Left ventricle myocardium inferior (tissue), 1 donor: ENCODE measurements around the gene KLHL7. TPM values are rescaled to one million over a fixed set of nuclear protein-coding genes. Genes with fewer than 3 reads are reported as not detected.

Experiments used
- DNase-seq: peaks from one replicate; pipeline ENCODE4 v3.0.0-alpha.2; 2020
- H3K27ac ChIP-seq: fragments of 200-600 bp; replicated peaks from 2 replicates; pipeline ENCODE4 v1.8.0; 2021
- H3K27me3 ChIP-seq: fragments of 200-600 bp; 2 replicates; pipeline ENCODE4 v1.8.0; 2021; ENCODE audit warnings: low read depth
- H3K36me3 ChIP-seq: fragments of 200-600 bp; 2 replicates; pipeline ENCODE4 v1.8.0; 2021
- H3K4me1 ChIP-seq: fragments of 200-600 bp; 2 replicates; pipeline ENCODE4 v1.8.0; 2021
- H3K4me3 ChIP-seq: fragments of 200-600 bp; 2 replicates; pipeline ENCODE4 v1.8.0; 2021; ENCODE audit warnings: mild to moderate bottlenecking, moderate library complexity
- H3K9me3 ChIP-seq: fragments of 200-600 bp; replicated peaks from 2 replicates; pipeline ENCODE4 v1.8.0; 2021
- intact Hi-C: fragments of 100-400 bp; cut with micrococcal nuclease; formaldehyde crosslinking; loops from one replicate; pipeline ENCODE4 v1.11.0; 2022
- long read RNA-seq: library from polyadenylated mRNA; unstranded; transcript quantifications from one replicate; pipeline ENCODE4 v2.0.0, GENCODE V29; 2021
- total RNA-seq: library from RNA; stranded (reverse); fragmentation: NEBNext Ultra II Directional; extraction: Animal tissue kit (Norgen Biotek cat#: 25700); gene quantifications from one replicate; pipeline ENCODE4 v1.2.1, GENCODE V29; 2021
- TF ChIP-seq, protein P1 (sequence below): fragments of 200-600 bp; IDR thresholded peaks from 2 replicates; pipeline ENCODE4 v1.8.0; 2021; ENCODE audit warnings: antibody characterized with exemption, mild to moderate bottlenecking, borderline replicate concordance
- donor health status: DM: no; HTN: yes; CAD: no; lungs with severe emphysema.

The KLHL7 gene, protein sequence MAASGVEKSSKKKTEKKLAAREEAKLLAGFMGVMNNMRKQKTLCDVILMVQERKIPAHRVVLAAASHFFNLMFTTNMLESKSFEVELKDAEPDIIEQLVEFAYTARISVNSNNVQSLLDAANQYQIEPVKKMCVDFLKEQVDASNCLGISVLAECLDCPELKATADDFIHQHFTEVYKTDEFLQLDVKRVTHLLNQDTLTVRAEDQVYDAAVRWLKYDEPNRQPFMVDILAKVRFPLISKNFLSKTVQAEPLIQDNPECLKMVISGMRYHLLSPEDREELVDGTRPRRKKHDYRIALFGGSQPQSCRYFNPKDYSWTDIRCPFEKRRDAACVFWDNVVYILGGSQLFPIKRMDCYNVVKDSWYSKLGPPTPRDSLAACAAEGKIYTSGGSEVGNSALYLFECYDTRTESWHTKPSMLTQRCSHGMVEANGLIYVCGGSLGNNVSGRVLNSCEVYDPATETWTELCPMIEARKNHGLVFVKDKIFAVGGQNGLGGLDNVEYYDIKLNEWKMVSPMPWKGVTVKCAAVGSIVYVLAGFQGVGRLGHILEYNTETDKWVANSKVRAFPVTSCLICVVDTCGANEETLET
- total RNA-seq = 150 TPM
- long read RNA-seq, full-length matches to known transcripts = 438 of 519 reads
- long read RNA-seq, partial matches to known transcripts = 34 of 519 reads
- long read RNA-seq, other reads (novel, unspliced or antisense) = 47 of 519 reads

DNA sequence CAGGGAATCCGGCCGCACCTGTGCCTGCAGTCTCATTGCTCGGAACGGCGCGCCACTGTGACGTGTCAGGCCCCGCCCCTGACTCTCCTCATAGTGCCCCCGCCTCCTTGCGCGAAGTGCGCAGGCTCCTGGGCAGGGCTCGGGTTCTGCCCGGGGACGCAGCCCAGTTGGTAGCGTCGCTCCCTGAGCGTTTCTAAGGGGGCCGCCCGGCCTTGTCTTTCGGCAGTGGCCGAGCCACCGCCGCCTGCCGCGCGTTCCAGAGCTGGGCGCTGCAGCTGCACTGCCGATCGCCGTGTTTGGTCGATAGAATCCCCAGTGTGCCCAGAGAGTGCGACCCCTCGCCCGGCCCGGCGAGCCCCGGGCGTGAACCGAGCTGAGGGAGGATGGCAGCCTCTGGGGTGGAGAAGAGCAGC is at the start of gene KLHL7:
TSS of gene KLHL7 (plus strand) at position 142 of the 413 bp plus-strand sequence. CDS start at position 384, 242 bp downstream.
- TF ChIP-seq, protein P1, sequence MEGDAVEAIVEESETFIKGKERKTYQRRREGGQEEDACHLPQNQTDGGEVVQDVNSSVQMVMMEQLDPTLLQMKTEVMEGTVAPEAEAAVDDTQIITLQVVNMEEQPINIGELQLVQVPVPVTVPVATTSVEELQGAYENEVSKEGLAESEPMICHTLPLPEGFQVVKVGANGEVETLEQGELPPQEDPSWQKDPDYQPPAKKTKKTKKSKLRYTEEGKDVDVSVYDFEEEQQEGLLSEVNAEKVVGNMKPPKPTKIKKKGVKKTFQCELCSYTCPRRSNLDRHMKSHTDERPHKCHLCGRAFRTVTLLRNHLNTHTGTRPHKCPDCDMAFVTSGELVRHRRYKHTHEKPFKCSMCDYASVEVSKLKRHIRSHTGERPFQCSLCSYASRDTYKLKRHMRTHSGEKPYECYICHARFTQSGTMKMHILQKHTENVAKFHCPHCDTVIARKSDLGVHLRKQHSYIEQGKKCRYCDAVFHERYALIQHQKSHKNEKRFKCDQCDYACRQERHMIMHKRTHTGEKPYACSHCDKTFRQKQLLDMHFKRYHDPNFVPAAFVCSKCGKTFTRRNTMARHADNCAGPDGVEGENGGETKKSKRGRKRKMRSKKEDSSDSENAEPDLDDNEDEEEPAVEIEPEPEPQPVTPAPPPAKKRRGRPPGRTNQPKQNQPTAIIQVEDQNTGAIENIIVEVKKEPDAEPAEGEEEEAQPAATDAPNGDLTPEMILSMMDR = no peak
- Histone ChIP-seq H3K9me3 (peaks cover 10% of the 10 kb centered on the region), H3K27ac (peak within 1 kb of the TSS; percentile 96), H3K27me3 (no peaks in the 10 kb centered on the region), H3K36me3 (no peaks in the 10 kb centered on the region), H3K4me3 (peak within 1 kb of the TSS; percentile 98), H3K4me1 (peaks cover 61% of the 10 kb centered on the region)
- intact Hi-C loops = no loop called here
- DNase-seq = peak; percentile 98

GRCh38 chr7:23058408-23059096 is 47.0 kb upstream of the KLHL7 start:
- intact Hi-C loops = loop anchor here (10.0 kb wide), 1 partner anchor 204 kb away; no protein-coding TSS in a partner anchor
- Histone ChIP-seq H3K27me3 (no peaks in the 10 kb centered on the region), H3K36me3 (no peaks in the 10 kb centered on the region), H3K4me1 (peaks cover 7% of the 10 kb centered on the region), H3K9me3 (no peaks in the 10 kb centered on the region), H3K4me3 (no peak overlapping the region), H3K27ac (no peak overlapping the region)
- TF ChIP-seq, protein P1 = no peak
- no peak for DNase-seq

DNA sequence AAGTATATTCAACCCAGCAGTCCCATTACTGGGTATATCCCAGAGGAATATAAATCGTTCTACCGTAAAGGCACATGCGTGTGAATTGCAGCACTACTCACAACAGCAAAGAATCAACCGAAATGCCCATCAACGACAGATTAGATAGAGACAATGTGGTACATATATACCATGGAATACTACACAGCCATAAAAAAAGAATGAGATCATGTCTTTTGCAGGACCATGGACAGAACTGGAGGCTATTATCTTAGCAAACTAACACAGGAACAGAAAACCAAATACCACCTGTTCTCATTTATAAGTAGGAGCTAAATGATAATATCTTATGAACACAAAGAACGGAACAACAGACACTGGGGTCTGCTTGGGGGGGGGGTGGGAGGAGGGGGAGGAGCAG is 44.3 kb upstream of the KLHL7 start:
- intact Hi-C loops = no loop called here
- DNase-seq = no peak
- Histone ChIP-seq H3K4me3 (no peak overlapping the region), H3K36me3 (no peaks in the 10 kb centered on the region), H3K9me3 (no peaks in the 10 kb centered on the region), H3K27ac (no peak overlapping the region), H3K4me1 (peaks cover 15% of the 10 kb centered on the region), H3K27me3 (no peaks in the 10 kb centered on the region)
- TF ChIP-seq, protein P1 = no peak

GRCh38 chr7:23062452-23062851 is 43.1 kb upstream of the KLHL7 start:
- DNase-seq = no peak
- Histone ChIP-seq H3K27ac (no peak overlapping the region), H3K27me3 (no peaks in the 10 kb centered on the region), H3K4me3 (no peak overlapping the region), H3K36me3 (no peaks in the 10 kb centered on the region), H3K9me3 (no peaks in the 10 kb centered on the region), H3K4me1 (peaks cover 15% of the 10 kb centered on the region)
- intact Hi-C loops = no loop called here
- TF ChIP-seq, protein P1 = no peak

GRCh38 chr7:23065974-23066373 is 39.6 kb upstream of the KLHL7 start:
- Histone ChIP-seq H3K27me3 (no peaks in the 10 kb centered on the region), H3K9me3 (no peaks in the 10 kb centered on the region), H3K27ac (no peak overlapping the region), H3K36me3 (no peaks in the 10 kb centered on the region), H3K4me3 (no peak overlapping the region), H3K4me1 (peaks cover 9% of the 10 kb centered on the region)
- TF ChIP-seq, protein P1 = no peak
- intact Hi-C loops = no loop called here
- DNase-seq = no peak
